Activated T-cell treated with anti-CD3 and anti-CD28 coated beads, Interleukin-2, amount 50 U/mL, for 4 hours (primary cell): Measurements from ENCODE around the gene KLHL25. TPM values are rescaled to one million over a fixed set of nuclear protein-coding genes. Genes with fewer than 3 reads are reported as not detected.

Experiments
- ATAC-seq, 2 donors: fragments of 200-7000 bp; cut with Tn5 transposase; one replicate each; pipeline ENCODE4 v1.10.0; 2021
- DNase-seq: peaks from one replicate; pipeline ENCODE4 v3.0.0-alpha.2; 2020
- H3K27me3 Mint-ChIP-seq: one replicate; pipeline ENCODE4 v1.8.0; 2021; ENCODE audit warnings: low read depth, mixed read lengths
- H3K36me3 Mint-ChIP-seq: one replicate; pipeline ENCODE4 v1.8.0; 2022; ENCODE audit warnings: mixed read lengths; ENCODE audit not compliant: insufficient read depth
- H3K4me1 Mint-ChIP-seq: one replicate; pipeline ENCODE4 v1.8.0; 2021; ENCODE audit warnings: low read depth, mixed read lengths
- H3K4me3 Mint-ChIP-seq: one replicate; pipeline ENCODE4 v1.8.0; 2021; ENCODE audit warnings: mild to moderate bottlenecking, moderate library complexity, mixed read lengths
- H3K9me3 Mint-ChIP-seq: one replicate; pipeline ENCODE4 v1.8.0; 2021; ENCODE audit warnings: mixed read lengths
- total RNA-seq, 3 donors: library from RNA; stranded (reverse); gene quantifications; one replicate each; pipeline ENCODE4 v1.2.1, GENCODE V29; 2021

Gene KLHL25
- total RNA-seq, 3 donors from 2014 or later = 3.3 to 5.1 (median 3.8) TPM

- ATAC-seq = peak; percentile 44 to 51
- Mint-ChIP-seq H3K36me3 (no peaks in the 10 kb centered on the region), H3K4me1 (peaks cover 38% of the 10 kb centered on the region), H3K4me3 (peak overlapping the region; percentile 89), H3K9me3 (no peaks in the 10 kb centered on the region), H3K27me3 (no peaks in the 10 kb centered on the region)
- no peak for DNase-seq
Measured at GRCh38 chr15:85793641-85794597, 806 bp downstream of the KLHL25 start.

GRCh38 chr15:85792912-85793590 lies 1.7 kb downstream of the KLHL25 start:
- no peaks in the 10 kb centered on the region for H3K9me3 Mint-ChIP-seq
- H3K4me3 Mint-ChIP-seq = peak overlapping the region; percentile 89
- peak in 1 of 2 donors; percentile 5 for ATAC-seq
- peaks cover 42% of the 10 kb centered on the region for H3K4me1 Mint-ChIP-seq
- H3K36me3 Mint-ChIP-seq = no peaks in the 10 kb centered on the region
- H3K27me3 Mint-ChIP-seq = no peaks in the 10 kb centered on the region
- peak; percentile 20 for DNase-seq

- ATAC-seq (no peak), DNase-seq (no peak)
- no peak overlapping the region for H3K4me3 Mint-ChIP-seq
- H3K9me3 Mint-ChIP-seq = no peaks in the 10 kb centered on the region
- peaks cover 46% of the 10 kb centered on the region for H3K4me1 Mint-ChIP-seq
- no peaks in the 10 kb centered on the region for H3K27me3 Mint-ChIP-seq
- H3K36me3 Mint-ChIP-seq = no peaks in the 10 kb centered on the region
Measured at GRCh38 chr15:85792102-85792731, 2.5 kb downstream of the KLHL25 start.

- Mint-ChIP-seq H3K4me3 (no peak overlapping the region), H3K36me3 (no peaks in the 10 kb centered on the region), H3K9me3 (no peaks in the 10 kb centered on the region), H3K4me1 (peaks cover 55% of the 10 kb centered on the region), H3K27me3 (no peaks in the 10 kb centered on the region)
- no peak for DNase-seq
- no peak for ATAC-seq
Measured at GRCh38 chr15:85789496-85789875, 5.2 kb downstream of the KLHL25 start.

GRCh38 chr15:85788771-85789495 lies 5.8 kb downstream of the KLHL25 start:
- H3K4me3 Mint-ChIP-seq = no peak overlapping the region
- H3K27me3 Mint-ChIP-seq = no peaks in the 10 kb centered on the region
- no peak for DNase-seq
- no peak for ATAC-seq
- H3K36me3 Mint-ChIP-seq = no peaks in the 10 kb centered on the region
- H3K9me3 Mint-ChIP-seq = no peaks in the 10 kb centered on the region
- H3K4me1 Mint-ChIP-seq = peaks cover 58% of the 10 kb centered on the region

- ATAC-seq (no peak), DNase-seq (no peak)
- Mint-ChIP-seq H3K27me3 (no peaks in the 10 kb centered on the region), H3K4me3 (no peak overlapping the region), H3K4me1 (peaks cover 46% of the 10 kb centered on the region), H3K9me3 (no peaks in the 10 kb centered on the region), H3K36me3 (no peaks in the 10 kb centered on the region)
Measured at GRCh38 chr15:85786781-85787114, 8.0 kb downstream of the KLHL25 start.

GRCh38 chr15:85785887-85786780 lies 8.6 kb downstream of the KLHL25 start:
- Mint-ChIP-seq H3K36me3 (no peaks in the 10 kb centered on the region), H3K4me1 (peaks cover 46% of the 10 kb centered on the region), H3K27me3 (no peaks in the 10 kb centered on the region), H3K4me3 (peak overlapping the region; percentile 17), H3K9me3 (no peaks in the 10 kb centered on the region)
- DNase-seq = no peak
- ATAC-seq = peak; percentile 53 to 54

GRCh38 chr15:85782064-85782463 lies 12.7 kb downstream of the KLHL25 start:
- no peak for DNase-seq
- no peaks in the 10 kb centered on the region for H3K9me3 Mint-ChIP-seq
- H3K4me1 Mint-ChIP-seq = peaks cover 44% of the 10 kb centered on the region
- H3K36me3 Mint-ChIP-seq = peaks cover 4% of the 10 kb centered on the region
- no peaks in the 10 kb centered on the region for H3K27me3 Mint-ChIP-seq
- ATAC-seq = no peak
- H3K4me3 Mint-ChIP-seq = no peak overlapping the region

- Mint-ChIP-seq H3K9me3 (no peaks in the 10 kb centered on the region), H3K4me1 (peaks cover 36% of the 10 kb centered on the region), H3K4me3 (no peak overlapping the region), H3K36me3 (peaks cover 4% of the 10 kb centered on the region), H3K27me3 (no peaks in the 10 kb centered on the region)
- DNase-seq (no peak), ATAC-seq (no peak)
Measured at GRCh38 chr15:85781099-85781498, 13.6 kb downstream of the KLHL25 start.

- Mint-ChIP-seq H3K36me3 (peaks cover 4% of the 10 kb centered on the region), H3K4me1 (peaks cover 31% of the 10 kb centered on the region), H3K4me3 (no peak overlapping the region), H3K27me3 (no peaks in the 10 kb centered on the region), H3K9me3 (no peaks in the 10 kb centered on the region)
- DNase-seq = no peak
- no peak for ATAC-seq
Measured at GRCh38 chr15:85780225-85780985, 14.3 kb downstream of the KLHL25 start.

- no peaks in the 10 kb centered on the region for H3K9me3 Mint-ChIP-seq
- peaks cover 4% of the 10 kb centered on the region for H3K36me3 Mint-ChIP-seq
- H3K27me3 Mint-ChIP-seq = no peaks in the 10 kb centered on the region
- ATAC-seq (no peak), DNase-seq (no peak)
- H3K4me1 Mint-ChIP-seq = peaks cover 23% of the 10 kb centered on the region
- H3K4me3 Mint-ChIP-seq = no peak overlapping the region
Measured at GRCh38 chr15:85779249-85779648, 15.5 kb downstream of the KLHL25 start.

GRCh38 chr15:85778107-85778776 lies 16.5 kb downstream of the KLHL25 start:
- DNase-seq (no peak), ATAC-seq (no peak)
- no peaks in the 10 kb centered on the region for H3K27me3 Mint-ChIP-seq
- peaks cover 18% of the 10 kb centered on the region for H3K4me1 Mint-ChIP-seq
- no peak overlapping the region for H3K4me3 Mint-ChIP-seq
- H3K9me3 Mint-ChIP-seq = no peaks in the 10 kb centered on the region
- peaks cover 4% of the 10 kb centered on the region for H3K36me3 Mint-ChIP-seq
